ENCODE results near the gene TMPRSS7.

DNA sequence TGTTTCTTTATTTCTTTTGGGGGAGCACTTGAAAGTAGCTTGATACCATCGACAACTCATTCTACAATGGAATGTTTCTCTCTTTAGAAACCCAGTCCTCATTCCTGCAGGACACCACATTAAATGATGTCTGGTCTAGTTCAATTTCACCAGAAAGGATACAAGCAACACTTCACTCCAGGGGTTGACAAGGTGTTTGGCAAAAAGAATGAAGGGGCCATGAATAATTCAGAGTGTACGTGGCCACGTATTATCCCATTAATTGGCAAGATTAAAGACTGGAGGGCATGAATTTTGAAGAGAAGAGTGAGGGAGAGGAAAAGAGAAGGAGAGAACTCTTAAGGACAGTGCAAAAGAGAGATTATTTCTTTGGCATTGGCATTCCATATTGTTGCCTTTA is 705 bp downstream of the TMPRSS7 start:
- TF ChIP-seq, protein P1, sequence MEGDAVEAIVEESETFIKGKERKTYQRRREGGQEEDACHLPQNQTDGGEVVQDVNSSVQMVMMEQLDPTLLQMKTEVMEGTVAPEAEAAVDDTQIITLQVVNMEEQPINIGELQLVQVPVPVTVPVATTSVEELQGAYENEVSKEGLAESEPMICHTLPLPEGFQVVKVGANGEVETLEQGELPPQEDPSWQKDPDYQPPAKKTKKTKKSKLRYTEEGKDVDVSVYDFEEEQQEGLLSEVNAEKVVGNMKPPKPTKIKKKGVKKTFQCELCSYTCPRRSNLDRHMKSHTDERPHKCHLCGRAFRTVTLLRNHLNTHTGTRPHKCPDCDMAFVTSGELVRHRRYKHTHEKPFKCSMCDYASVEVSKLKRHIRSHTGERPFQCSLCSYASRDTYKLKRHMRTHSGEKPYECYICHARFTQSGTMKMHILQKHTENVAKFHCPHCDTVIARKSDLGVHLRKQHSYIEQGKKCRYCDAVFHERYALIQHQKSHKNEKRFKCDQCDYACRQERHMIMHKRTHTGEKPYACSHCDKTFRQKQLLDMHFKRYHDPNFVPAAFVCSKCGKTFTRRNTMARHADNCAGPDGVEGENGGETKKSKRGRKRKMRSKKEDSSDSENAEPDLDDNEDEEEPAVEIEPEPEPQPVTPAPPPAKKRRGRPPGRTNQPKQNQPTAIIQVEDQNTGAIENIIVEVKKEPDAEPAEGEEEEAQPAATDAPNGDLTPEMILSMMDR (IDR thresholded peaks at IDR 0.05; ENCODE audit: insufficient read depth, low read length, poor library complexity, severe bottlenecking) = no peak
- TF ChIP-seq EZH2phosphoT487 (conservative IDR thresholded peaks at IDR 0.05; ENCODE audit: low read length) = no peak

All from SU-DHL-6 (cell line).